Astrocyte (in vitro differentiated cells and primary cell): Measurements from ENCODE around the gene SETD7. TPM values are rescaled to one million over a fixed set of nuclear protein-coding genes. Genes with fewer than 3 reads are reported as not detected.

ENCODE experiments used
- DNase-seq: peaks from one replicate; pipeline ENCODE4 v3.0.0-alpha.2; 2010; ENCODE audit warnings: low read depth
- FAIRE-seq: peaks from 2 replicates; lab custom pipeline; 2011; peaks lifted over from hg19 to GRCh38; lab: Jason Lieb, UNC
- H2AFZ ChIP-seq: 2 replicates; pipeline ENCODE4 v1.6.0; 2012; ENCODE audit warnings: low read depth, low read length, inconsistent platforms
- H3K27ac ChIP-seq: 2 replicates; pipeline ENCODE4 v1.5.1; 2011; ENCODE audit warnings: low read depth, low read length, inconsistent platforms
- H3K27me3 ChIP-seq: 2 replicates; pipeline ENCODE4 v1.6.0; 2011; ENCODE audit warnings: low read length, inconsistent platforms; ENCODE audit not compliant: insufficient read depth
- H3K36me3 ChIP-seq: 2 replicates; pipeline ENCODE4 v1.5.1; 2011; ENCODE audit warnings: low read length, inconsistent platforms; ENCODE audit not compliant: insufficient read depth
- H3K4me1 ChIP-seq: 2 replicates; pipeline ENCODE4 v1.5.1; 2011; ENCODE audit warnings: low read length, inconsistent platforms; ENCODE audit not compliant: insufficient read depth
- H3K4me2 ChIP-seq: 2 replicates; pipeline ENCODE4 v1.6.0; 2012; ENCODE audit warnings: low read length, inconsistent platforms
- H3K4me3 ChIP-seq: 2 replicates; pipeline ENCODE4 v1.5.1; 2011; ENCODE audit warnings: low read depth, mild to moderate bottlenecking, low read length, inconsistent platforms; ENCODE audit not compliant: insufficient read depth
- H3K79me2 ChIP-seq: 2 replicates; pipeline ENCODE4 v1.6.0; 2012; ENCODE audit warnings: mild to moderate bottlenecking, low read length, inconsistent platforms; ENCODE audit not compliant: insufficient read depth
- H3K9ac ChIP-seq: 2 replicates; pipeline ENCODE4 v1.6.0; 2012; ENCODE audit warnings: mild to moderate bottlenecking, low read length, inconsistent platforms
- H3K9me3 ChIP-seq: 2 replicates; pipeline ENCODE4 v1.5.1; 2012; ENCODE audit warnings: low read depth, mild to moderate bottlenecking, low read length, inconsistent platforms; ENCODE audit not compliant: insufficient read depth
- H4K20me1 ChIP-seq: 2 replicates; pipeline ENCODE4 v1.6.0; 2012; ENCODE audit warnings: low read length, inconsistent platforms; ENCODE audit not compliant: insufficient read depth
- H3K27ac Mint-ChIP-seq: one replicate; pipeline ENCODE4 v1.8.0; 2021; ENCODE audit warnings: mild to moderate bottlenecking, mixed read lengths; ENCODE audit not compliant: unreplicated experiment
- H3K27me3 Mint-ChIP-seq: one replicate; pipeline ENCODE4 v1.8.0; 2021; ENCODE audit warnings: low read depth, mixed read lengths; ENCODE audit not compliant: unreplicated experiment
- H3K36me3 Mint-ChIP-seq: one replicate; pipeline ENCODE4 v1.8.0; 2021; ENCODE audit warnings: low read depth, mixed read lengths; ENCODE audit not compliant: unreplicated experiment
- H3K4me1 Mint-ChIP-seq: one replicate; pipeline ENCODE4 v1.8.0; 2021; ENCODE audit warnings: low read depth, mixed read lengths; ENCODE audit not compliant: unreplicated experiment
- H3K4me3 Mint-ChIP-seq: one replicate; pipeline ENCODE4 v1.8.0; 2021; ENCODE audit warnings: mild to moderate bottlenecking, moderate library complexity, mixed read lengths; ENCODE audit not compliant: unreplicated experiment
- H3K9me3 Mint-ChIP-seq: one replicate; pipeline ENCODE4 v1.8.0; 2021; ENCODE audit warnings: mild to moderate bottlenecking, mixed read lengths; ENCODE audit not compliant: unreplicated experiment
- EZH2 ChIP-seq: IDR thresholded peaks from 2 replicates; pipeline ENCODE4 v1.6.1; 2012; ENCODE audit warnings: mild to moderate bottlenecking, low read length, inconsistent platforms; ENCODE audit not compliant: insufficient read depth
- total RNA-seq: library from RNA; stranded (reverse); gene quantifications from 2 replicates; pipeline ENCODE4 v1.2.1, GENCODE V29; 2021
- TF ChIP-seq, protein P1 (sequence below): IDR thresholded peaks from 2 replicates; pipeline ENCODE4 v1.5.1; 2011; ENCODE audit warnings: low read depth, mild to moderate bottlenecking, inconsistent platforms, low read length, moderate library complexity; ENCODE audit not compliant: insufficient read depth

SETD7 gene
- total RNA-seq, 1 donor from 2014 or later: 55.0 TPM

DNA sequence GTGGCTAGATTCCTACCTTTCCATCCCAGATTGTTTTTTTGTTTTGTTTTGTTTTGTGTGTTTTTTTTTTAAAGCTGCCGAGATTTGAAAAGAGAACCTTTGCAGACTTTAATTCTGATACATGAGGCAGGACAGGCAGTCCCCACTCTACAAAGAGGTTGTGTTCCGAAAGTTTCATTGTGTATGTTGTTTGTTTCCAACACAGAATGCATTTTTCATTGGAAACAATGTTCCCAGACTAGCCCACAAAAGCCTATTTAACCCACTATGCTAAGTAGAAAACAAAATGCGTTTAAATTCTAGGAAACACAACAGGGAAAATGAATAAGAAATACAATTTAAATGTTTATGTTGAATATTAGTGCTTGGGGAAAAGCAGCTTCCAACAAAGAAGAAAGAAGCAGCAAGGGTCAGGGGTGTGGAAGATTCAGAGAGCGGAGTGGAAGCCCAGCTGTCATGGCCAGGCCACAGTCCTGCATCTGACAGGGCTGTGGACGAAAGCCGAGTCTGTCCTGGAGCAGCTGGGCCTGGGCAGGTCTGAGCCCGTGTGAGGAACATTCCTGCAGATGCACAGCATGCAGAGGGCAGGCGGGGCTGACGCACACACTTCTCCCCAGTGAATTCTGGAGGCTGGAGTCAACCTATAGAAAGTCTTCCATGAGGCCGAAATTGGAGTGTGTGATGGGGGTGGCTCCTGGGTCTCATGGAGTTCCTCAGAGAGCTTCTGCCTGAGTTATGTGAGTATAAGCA lies 12.4 kb upstream of the SETD7 start:
- Mint-ChIP-seq H3K9me3 (no peaks in the 10 kb centered on the region), H3K4me1 (no peaks in the 10 kb centered on the region), H3K27me3 (peaks cover 2% of the 10 kb centered on the region), H3K36me3 (no peaks in the 10 kb centered on the region), H3K27ac (no peak overlapping the region), H3K4me3 (no peak overlapping the region)
- Histone ChIP-seq H3K4me2 (no peak overlapping the region), H3K36me3 (no peaks in the 10 kb centered on the region), H4K20me1 (no peaks in the 10 kb centered on the region), H3K4me3 (no peak overlapping the region), H3K4me1 (no peaks in the 10 kb centered on the region), H3K27me3 (no peaks in the 10 kb centered on the region), H2AFZ (no peak overlapping the region), H3K27ac (no peak overlapping the region), H3K9me3 (no peaks in the 10 kb centered on the region), H3K79me2 (no peaks in the 10 kb centered on the region), H3K9ac (no peak overlapping the region)
- FAIRE-seq (no peak), DNase-seq (no peak)
- TF ChIP-seq, protein P1, sequence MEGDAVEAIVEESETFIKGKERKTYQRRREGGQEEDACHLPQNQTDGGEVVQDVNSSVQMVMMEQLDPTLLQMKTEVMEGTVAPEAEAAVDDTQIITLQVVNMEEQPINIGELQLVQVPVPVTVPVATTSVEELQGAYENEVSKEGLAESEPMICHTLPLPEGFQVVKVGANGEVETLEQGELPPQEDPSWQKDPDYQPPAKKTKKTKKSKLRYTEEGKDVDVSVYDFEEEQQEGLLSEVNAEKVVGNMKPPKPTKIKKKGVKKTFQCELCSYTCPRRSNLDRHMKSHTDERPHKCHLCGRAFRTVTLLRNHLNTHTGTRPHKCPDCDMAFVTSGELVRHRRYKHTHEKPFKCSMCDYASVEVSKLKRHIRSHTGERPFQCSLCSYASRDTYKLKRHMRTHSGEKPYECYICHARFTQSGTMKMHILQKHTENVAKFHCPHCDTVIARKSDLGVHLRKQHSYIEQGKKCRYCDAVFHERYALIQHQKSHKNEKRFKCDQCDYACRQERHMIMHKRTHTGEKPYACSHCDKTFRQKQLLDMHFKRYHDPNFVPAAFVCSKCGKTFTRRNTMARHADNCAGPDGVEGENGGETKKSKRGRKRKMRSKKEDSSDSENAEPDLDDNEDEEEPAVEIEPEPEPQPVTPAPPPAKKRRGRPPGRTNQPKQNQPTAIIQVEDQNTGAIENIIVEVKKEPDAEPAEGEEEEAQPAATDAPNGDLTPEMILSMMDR: no peak
- TF ChIP-seq EZH2: no peak

DNA sequence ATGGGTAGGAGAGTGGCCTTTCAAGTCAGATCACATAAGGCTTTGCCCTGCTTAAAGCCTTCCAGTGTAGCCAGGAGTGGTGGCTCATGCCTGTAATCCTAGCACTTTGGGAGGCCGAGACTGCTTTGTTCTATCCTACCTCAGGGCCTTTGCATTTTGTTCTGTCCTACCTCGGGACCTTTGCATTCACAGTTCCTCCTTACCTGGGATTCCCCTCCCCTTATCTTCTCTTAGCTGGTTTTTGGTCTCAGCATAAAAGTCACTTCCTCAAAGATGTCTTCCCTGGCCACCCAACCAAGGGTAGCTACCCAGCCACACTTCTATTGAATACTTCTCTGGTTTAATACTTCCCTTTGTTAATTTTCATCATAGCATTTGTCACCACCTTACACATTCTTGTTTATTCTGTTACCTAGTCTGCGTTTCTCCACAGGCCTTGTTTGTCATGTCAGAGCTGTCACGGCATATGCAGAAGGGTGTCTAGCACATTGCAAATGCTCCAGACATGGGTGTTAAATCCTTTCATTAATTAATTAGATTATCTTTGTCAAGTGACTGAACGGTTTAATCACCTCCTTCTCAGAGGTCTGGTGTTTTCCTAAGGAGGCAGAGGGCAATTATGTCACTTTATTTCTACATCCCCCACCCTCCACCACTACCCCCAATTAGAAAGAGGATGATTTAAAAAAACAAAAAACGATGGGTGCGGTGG lies 11.3 kb upstream of the SETD7 start:
- H3K9me3 Mint-ChIP-seq: no peaks in the 10 kb centered on the region
- Histone ChIP-seq H3K27ac (no peak overlapping the region), H3K79me2 (no peaks in the 10 kb centered on the region), H3K9me3 (no peaks in the 10 kb centered on the region), H3K4me1 (no peaks in the 10 kb centered on the region), H3K27me3 (peaks cover 2% of the 10 kb centered on the region), H3K9ac (no peak overlapping the region), H2AFZ (no peak overlapping the region), H3K36me3 (no peaks in the 10 kb centered on the region), H3K4me2 (no peak overlapping the region), H3K4me3 (no peak overlapping the region), H4K20me1 (no peaks in the 10 kb centered on the region)
- TF ChIP-seq, protein P1: no peak
- no peak for TF ChIP-seq EZH2
- no peak overlapping the region for H3K27ac Mint-ChIP-seq
- no peak for DNase-seq
- H3K4me1 Mint-ChIP-seq: no peaks in the 10 kb centered on the region
- peaks cover 2% of the 10 kb centered on the region for H3K27me3 Mint-ChIP-seq
- no peak for FAIRE-seq
- H3K36me3 Mint-ChIP-seq: no peaks in the 10 kb centered on the region
- no peak overlapping the region for H3K4me3 Mint-ChIP-seq
